Stimulated activated naive CD8-positive, alpha-beta T cell treated with anti-CD3 and anti-CD28 coated beads, Interleukin-15, amount 100 ng/mL, for 72 hours (primary cell): ENCODE measurements around the gene TAF1.
"Not testable (repeated sequence)": the region's sequence is repeated elsewhere in the genome, so short reads cannot be mapped to it uniquely, and the experiment has no call there.

ENCODE experiments used
- ATAC-seq: fragments of 150-1000 bp; cut with Tn5 transposase; 2 replicates; pipeline ENCODE4 v1.10.0; 2021; ENCODE audit warnings: mild to moderate bottlenecking, moderate library complexity
- DNase-seq, 2 donors: peaks; one replicate each; pipeline ENCODE4 v3.0.0; 2021 to 2022
- H3K27ac Mint-ChIP-seq, 2 donors: one replicate each; pipeline ENCODE4 v1.8.0; 2022; ENCODE audit warnings: mild to moderate bottlenecking in 2 of 2, mixed read lengths in 2 of 2, moderate library complexity in 2 of 2
- H3K27me3 Mint-ChIP-seq: one replicate; pipeline ENCODE4 v1.8.0; 2022; ENCODE audit warnings: mixed read lengths
- H3K4me1 Mint-ChIP-seq: one replicate; pipeline ENCODE4 v1.8.0; 2022; ENCODE audit warnings: mild to moderate bottlenecking, mixed read lengths
- H3K4me3 Mint-ChIP-seq, 2 donors: one replicate each; pipeline ENCODE4 v1.8.0; 2022; ENCODE audit warnings: mild to moderate bottlenecking in 2 of 2, mixed read lengths in 2 of 2, moderate library complexity in 1 of 2
- H3K9me3 Mint-ChIP-seq, 2 donors: one replicate each; pipeline ENCODE4 v1.8.0; 2022; ENCODE audit warnings: mixed read lengths in 2 of 2

TAF1 gene

GRCh38 chrX:71393919-71394318 is 27.8 kb downstream of the TAF1 start:
- Mint-ChIP-seq H3K9me3 (no peaks in the 10 kb centered on the region), H3K27ac (no peak overlapping the region), H3K4me3 (no peak overlapping the region), H3K4me1 (no peaks in the 10 kb centered on the region), H3K27me3 (no peaks in the 10 kb centered on the region)
- DNase-seq (no peak), ATAC-seq (no peak)

- Mint-ChIP-seq H3K9me3 (no peaks in the 10 kb centered on the region), H3K27me3 (no peaks in the 10 kb centered on the region), H3K4me3 (no peak overlapping the region), H3K27ac (no peak overlapping the region), H3K4me1 (no peaks in the 10 kb centered on the region)
- DNase-seq (no peak), ATAC-seq (no peak)
Observed at GRCh38 chrX:71396576-71396975, 30.4 kb downstream of the TAF1 start.

GRCh38 chrX:71400710-71401109 is 34.6 kb downstream of the TAF1 start:
- ATAC-seq, result no peak
- DNase-seq, result no peak
- Mint-ChIP-seq H3K27ac (peak overlapping the region in 1 of 2 donors; percentile 80), H3K4me1 (no peaks in the 10 kb centered on the region), H3K4me3 (no peak overlapping the region), H3K27me3 (no peaks in the 10 kb centered on the region), H3K9me3 (no peaks in the 10 kb centered on the region)

GRCh38 chrX:71416260-71416659 is 50.1 kb downstream of the TAF1 start:
- not testable (repeated sequence) for H3K27me3 Mint-ChIP-seq, H3K9me3 Mint-ChIP-seq, H3K27ac Mint-ChIP-seq, H3K4me3 Mint-ChIP-seq, DNase-seq, H3K4me1 Mint-ChIP-seq
- ATAC-seq, result peak; percentile 50

GRCh38 chrX:71420686-71421085 is 54.5 kb downstream of the TAF1 start:
- H3K27ac Mint-ChIP-seq, result peak overlapping the region in 1 of 2 donors; percentile 14
- ATAC-seq (no peak), DNase-seq (no peak)
- no peak overlapping the region for H3K4me3 Mint-ChIP-seq
- no peaks in the 10 kb centered on the region for H3K4me1 Mint-ChIP-seq
- H3K27me3 Mint-ChIP-seq, result no peaks in the 10 kb centered on the region
- no peaks in the 10 kb centered on the region for H3K9me3 Mint-ChIP-seq

GRCh38 chrX:71432733-71433132 is 66.6 kb downstream of the TAF1 start:
- Mint-ChIP-seq H3K27me3 (no peaks in the 10 kb centered on the region), H3K4me1 (no peaks in the 10 kb centered on the region), H3K27ac (no peak overlapping the region), H3K9me3 (no peaks in the 10 kb centered on the region), H3K4me3 (no peak overlapping the region)
- ATAC-seq (no peak), DNase-seq (no peak)

GRCh38 chrX:71438750-71439149 is 72.6 kb downstream of the TAF1 start:
- ATAC-seq, result no peak
- Mint-ChIP-seq H3K9me3 (no peaks in the 10 kb centered on the region), H3K27ac (peak overlapping the region in 1 of 2 donors; percentile 31), H3K4me3 (no peak overlapping the region), H3K27me3 (no peaks in the 10 kb centered on the region), H3K4me1 (no peaks in the 10 kb centered on the region)
- no peak for DNase-seq

- H3K4me3 Mint-ChIP-seq, result no peak overlapping the region
- H3K27me3 Mint-ChIP-seq, result no peaks in the 10 kb centered on the region
- peak overlapping the region in 1 of 2 donors; percentile 1 for H3K27ac Mint-ChIP-seq
- DNase-seq (no peak), ATAC-seq (no peak)
- H3K4me1 Mint-ChIP-seq, result no peaks in the 10 kb centered on the region
- H3K9me3 Mint-ChIP-seq, result no peaks in the 10 kb centered on the region
Observed at GRCh38 chrX:71439420-71439819, 73.3 kb downstream of the TAF1 start.

- Mint-ChIP-seq H3K4me1 (no peaks in the 10 kb centered on the region), H3K9me3 (no peaks in the 10 kb centered on the region), H3K27me3 (no peaks in the 10 kb centered on the region), H3K27ac (no peak overlapping the region), H3K4me3 (no peak overlapping the region)
- DNase-seq, result no peak
- ATAC-seq, result no peak
Observed at GRCh38 chrX:71439896-71440295, 73.7 kb downstream of the TAF1 start.

- no peak overlapping the region for H3K27ac Mint-ChIP-seq
- no peaks in the 10 kb centered on the region for H3K27me3 Mint-ChIP-seq
- no peaks in the 10 kb centered on the region for H3K4me1 Mint-ChIP-seq
- ATAC-seq (no peak), DNase-seq (no peak)
- H3K4me3 Mint-ChIP-seq, result no peak overlapping the region
- H3K9me3 Mint-ChIP-seq, result no peaks in the 10 kb centered on the region
Observed at GRCh38 chrX:71440401-71440800, 74.2 kb downstream of the TAF1 start.

GRCh38 chrX:71441809-71442208 is 75.7 kb downstream of the TAF1 start:
- not testable (repeated sequence) for DNase-seq, H3K27ac Mint-ChIP-seq, H3K27me3 Mint-ChIP-seq, H3K9me3 Mint-ChIP-seq, H3K4me3 Mint-ChIP-seq, H3K4me1 Mint-ChIP-seq, ATAC-seq

GRCh38 chrX:71450433-71451106 is 84.4 kb downstream of the TAF1 start:
- H3K27me3 Mint-ChIP-seq, result no peaks in the 10 kb centered on the region
- no peaks in the 10 kb centered on the region for H3K9me3 Mint-ChIP-seq
- no peaks in the 10 kb centered on the region for H3K4me1 Mint-ChIP-seq
- no peak overlapping the region for H3K4me3 Mint-ChIP-seq
- ATAC-seq (no peak), DNase-seq (no peak)
- no peak overlapping the region for H3K27ac Mint-ChIP-seq

GRCh38 chrX:71451518-71451917 is 85.4 kb downstream of the TAF1 start:
- not testable (repeated sequence) for H3K4me3 Mint-ChIP-seq, H3K9me3 Mint-ChIP-seq, H3K27me3 Mint-ChIP-seq, H3K4me1 Mint-ChIP-seq, DNase-seq, H3K27ac Mint-ChIP-seq, ATAC-seq

- Mint-ChIP-seq H3K27me3 (no peaks in the 10 kb centered on the region), H3K9me3 (no peaks in the 10 kb centered on the region), H3K4me1 (no peaks in the 10 kb centered on the region), H3K4me3 (no peak overlapping the region), H3K27ac (no peak overlapping the region)
- no peak for ATAC-seq
- DNase-seq, result no peak
Observed at GRCh38 chrX:71453056-71453455, 86.9 kb downstream of the TAF1 start.

- no peaks in the 10 kb centered on the region for H3K4me1 Mint-ChIP-seq
- ATAC-seq (no peak), DNase-seq (no peak)
- H3K4me3 Mint-ChIP-seq, result no peak overlapping the region
- H3K9me3 Mint-ChIP-seq, result no peaks in the 10 kb centered on the region
- peak overlapping the region in 1 of 2 donors; percentile 67 for H3K27ac Mint-ChIP-seq
- H3K27me3 Mint-ChIP-seq, result no peaks in the 10 kb centered on the region
Observed at GRCh38 chrX:71454222-71454621, 88.1 kb downstream of the TAF1 start.

- H3K4me3 Mint-ChIP-seq, result no peak overlapping the region
- DNase-seq, result no peak
- no peaks in the 10 kb centered on the region for H3K27me3 Mint-ChIP-seq
- H3K27ac Mint-ChIP-seq, result no peak overlapping the region
- H3K9me3 Mint-ChIP-seq, result no peaks in the 10 kb centered on the region
- no peak for ATAC-seq
- no peaks in the 10 kb centered on the region for H3K4me1 Mint-ChIP-seq
Observed at GRCh38 chrX:71458866-71459265, 92.7 kb downstream of the TAF1 start.

GRCh38 chrX:71464968-71465367 is 98.8 kb downstream of the TAF1 start:
- no peaks in the 10 kb centered on the region for H3K9me3 Mint-ChIP-seq
- H3K27ac Mint-ChIP-seq, result no peak overlapping the region
- DNase-seq (no peak), ATAC-seq (no peak)
- no peak overlapping the region for H3K4me3 Mint-ChIP-seq
- no peaks in the 10 kb centered on the region for H3K27me3 Mint-ChIP-seq
- H3K4me1 Mint-ChIP-seq, result no peaks in the 10 kb centered on the region
